ENCODE results near the gene LTBP3. TPM values are rescaled to one million over a fixed set of nuclear protein-coding genes. Genes with fewer than 3 reads are reported as not detected.

Gene LTBP3
- total and polyA plus RNA-seq, 2 of the 4 experiments (the other 2 are of a cell fraction) = 6.6 to 145 TPM

- H3K36me3 ChIP-seq (ENCODE audit: control insufficient read depth, insufficient read depth, low read length) = peaks cover 34% of the 10 kb centered on the region; the same call in 1 of the 2 replicates
- peaks cover 4% of the 10 kb centered on the region for H3K9me1 ChIP-seq (ENCODE audit: insufficient read depth, low read length)
- no peak overlapping the region for H3K56ac ChIP-seq (ENCODE audit: extremely low read depth, insufficient read depth, low read length)
- H3K27me3 ChIP-seq (ENCODE audit: control insufficient read depth, insufficient read depth, low read length) = no peaks in the 10 kb centered on the region
- dilution Hi-C loops (cut with HindIII; ENCODE audit: low sequenced_read_pairs, unreplicated experiment) (no loop called here), in situ Hi-C loops (cut with MboI; ENCODE audit: low sequenced_read_pairs) (no loop called here), intact Hi-C loops (cut with micrococcal nuclease) (no loop called here)
- no peak overlapping the region for H3K14ac ChIP-seq (replicated peaks; ENCODE audit: low read depth, low read length)
- peaks cover 21% of the 10 kb centered on the region for H3K4me1 ChIP-seq (ENCODE audit: control insufficient read depth, insufficient read depth, low read length)
- no peak overlapping the region for H2BK120ac ChIP-seq (ENCODE audit: low read depth, low read length)
- no peak overlapping the region for H3K9ac ChIP-seq (ENCODE audit: low read depth, low read length)
- no peak overlapping the region for H4K8ac ChIP-seq (ENCODE audit: low read depth in 2 of 2, low read length in 2 of 2)
- no peak overlapping the region for H2AFZ ChIP-seq (replicated peaks; ENCODE audit: low read length, poor library complexity)
- H2AK5ac ChIP-seq (ENCODE audit: low read depth, low read length) = no peak overlapping the region
- no peak overlapping the region for H3K27ac ChIP-seq (ENCODE audit: insufficient read depth, low read length)
- 100% methylated on average over 3 of the region's 19 CpGs; no CpG with 5 or more reads in 1 of the 2 experiments for WGBS, 2 experiments (ENCODE audit: extremely low coverage in 2 of 2, insufficient read length in 1 of 2)
- no peak overlapping the region for H3K4me3 ChIP-seq (ENCODE audit: insufficient read depth, low read depth, low read length)
- TF ChIP-seq ELK1 (IDR thresholded peaks at IDR 0.05; ENCODE audit: borderline replicate concordance, low read depth, low read length) = no peak
- TF ChIP-seq CTCF (conservative IDR thresholded peaks at IDR 0.05; ENCODE audit: low read depth, low read length) = no peak
- TF ChIP-seq RAD21 (IDR thresholded peaks at IDR 0.05; ENCODE audit: low read length) = no peak
- TF ChIP-seq CEBPB (IDR thresholded peaks at IDR 0.05; ENCODE audit: low read depth, low read length) = no peak
- TF ChIP-seq MXI1 (IDR thresholded peaks at IDR 0.05; ENCODE audit: borderline replicate concordance, low read depth, low read length) = no peak
- TF ChIP-seq MAFK (IDR thresholded peaks at IDR 0.05; ENCODE audit: low read depth, low read length) = no peak
- TF ChIP-seq CHD1 (IDR thresholded peaks at IDR 0.05; ENCODE audit: low read depth, low read length) = no peak
- TF ChIP-seq POLR2A (IDR thresholded peaks at IDR 0.05; ENCODE audit: low read depth, low read length) = no peak
- TF ChIP-seq RCOR1 (IDR thresholded peaks at IDR 0.05; ENCODE audit: insufficient replicate concordance, low read length) = no peak
- TF ChIP-seq FOS (IDR thresholded peaks at IDR 0.05; ENCODE audit: low read depth, low read length) = no peak
- no peak for TF ChIP-seq NFE2L2 (IDR thresholded peaks at IDR 0.05; ENCODE audit: low read depth, low read length)
- no peak for TF ChIP-seq USF2 (IDR thresholded peaks at IDR 0.05; ENCODE audit: low read depth, low read length)
- no peak for TF ChIP-seq SMC3 (IDR thresholded peaks at IDR 0.05; ENCODE audit: low read depth, low read length)
- TF ChIP-seq MAZ (IDR thresholded peaks at IDR 0.05; ENCODE audit: borderline replicate concordance, low read depth, low read length) = no peak
- no peak overlapping the region for H4K5ac ChIP-seq (ENCODE audit: low read depth, low read length)
- H3K4ac ChIP-seq (ENCODE audit: low read depth, low read length) = no peak overlapping the region
- H2AK9ac ChIP-seq (replicated peaks; ENCODE audit: low read depth, low read length, poor library complexity) = no peak overlapping the region
- no peak for ATAC-seq (ENCODE audit: low read depth)
- BruUV-seq (replicated peaks) = no TSS peak
- H3K23ac ChIP-seq (ENCODE audit: low read depth, low read length) = no peak overlapping the region
- H2BK5ac ChIP-seq (ENCODE audit: low read depth, low read length, poor library complexity, severe bottlenecking) = no peak overlapping the region
- peaks cover 20 to 46% of the 10 kb centered on the region in 2 experiments; a peak in 3 of 4 replicates for H3K79me1 ChIP-seq (ENCODE audit: low read depth in 1 of 2, low read length in 2 of 2)
- H3K9me3 ChIP-seq (ENCODE audit: control insufficient read depth, insufficient read depth, low read length) = no peaks in the 10 kb centered on the region
- no peak overlapping the region for H2BK15ac ChIP-seq (ENCODE audit: low read depth, low read length)
- H4K91ac ChIP-seq (ENCODE audit: insufficient read depth, low read depth, low read length) = no peak overlapping the region
- H4K20me1 ChIP-seq (ENCODE audit: insufficient read depth, low read length) = peaks cover 12% of the 10 kb centered on the region
- H3K18ac ChIP-seq (ENCODE audit: low read depth, low read length) = no peak overlapping the region
- no peak overlapping the region for H3K4me2 ChIP-seq (ENCODE audit: low read depth, low read length)
- no peak overlapping the region for H2BK20ac ChIP-seq (ENCODE audit: low read depth, low read length)
- CTCF ChIA-PET = no interaction called here
- POLR2A ChIA-PET (ENCODE audit: unreplicated experiment) = no interaction called here
- DNase-seq = no peak
Measured at GRCh38 chr11:65580031-65580692, 22.0 kb upstream of the LTBP3 start.

Data from IMR-90 (cell line).